Activated B cell treated with CpG ODN at 0.5 μM for 24 hours (primary cell): ENCODE results near the gene STPG3. TPM values are rescaled to one million over a fixed set of nuclear protein-coding genes. Genes with fewer than 3 reads are reported as not detected.
A peak's percentile ranks its signal among the peaks of the same experiment; 100 is the strongest.

ENCODE experiments used
- ATAC-seq: fragments of 200-7000 bp; cut with Tn5 transposase; one replicate; pipeline ENCODE4 v1.10.0; 2021; ENCODE audit warnings: low read depth, mild to moderate bottlenecking, moderate library complexity
- CTCF ChIA-PET: fragments of 350-600 bp; sonication (Branson Sonifier 250); formaldehyde crosslinking; loops from one replicate; lab custom pipeline; 2021; ENCODE audit warnings: antibody characterized with exemption; lab: Charles Lee
- POLR2A ChIA-PET: fragments of 350-600 bp; sonication (Branson Sonifier 250); formaldehyde crosslinking; loops from one replicate; lab custom pipeline; 2021; ENCODE audit warnings: antibody characterized with exemption; lab: Charles Lee
- DNase-seq: peaks from one replicate; pipeline ENCODE4 v3.0.0; 2022
- H3K27ac Mint-ChIP-seq: one replicate; pipeline ENCODE4 v1.8.0; 2020; ENCODE audit warnings: mixed read lengths
- H3K27me3 Mint-ChIP-seq: one replicate; pipeline ENCODE4 v1.8.0; 2021; ENCODE audit warnings: mixed read lengths
- H3K36me3 Mint-ChIP-seq: one replicate; pipeline ENCODE4 v1.8.0; 2021; ENCODE audit warnings: low read depth, mixed read lengths
- H3K4me1 Mint-ChIP-seq: one replicate; pipeline ENCODE4 v1.8.0; 2021; ENCODE audit warnings: mixed read lengths
- H3K4me3 Mint-ChIP-seq: one replicate; pipeline ENCODE4 v1.8.0; 2020; ENCODE audit warnings: mild to moderate bottlenecking, mixed read lengths
- H3K9me3 Mint-ChIP-seq: one replicate; pipeline ENCODE4 v1.8.0; 2020; ENCODE audit warnings: mixed read lengths
- intact Hi-C: fragments of 100-400 bp; cut with micrococcal nuclease; formaldehyde crosslinking; loops from one replicate; pipeline ENCODE4 v1.15.1; 2024
- total RNA-seq: library from RNA; stranded (reverse); gene quantifications from 2 replicates; pipeline ENCODE4 v1.2.3, GENCODE V29; 2022
- TF ChIP-seq, protein P1 (sequence below): fragments of 200-600 bp; IDR thresholded peaks from one replicate; pipeline ENCODE4 v1.8.0; 2022; ENCODE audit warnings: antibody characterized with exemption, mild to moderate bottlenecking

STPG3 gene
- total RNA-seq, 1 donor from 2014 or later: not detected

DNA sequence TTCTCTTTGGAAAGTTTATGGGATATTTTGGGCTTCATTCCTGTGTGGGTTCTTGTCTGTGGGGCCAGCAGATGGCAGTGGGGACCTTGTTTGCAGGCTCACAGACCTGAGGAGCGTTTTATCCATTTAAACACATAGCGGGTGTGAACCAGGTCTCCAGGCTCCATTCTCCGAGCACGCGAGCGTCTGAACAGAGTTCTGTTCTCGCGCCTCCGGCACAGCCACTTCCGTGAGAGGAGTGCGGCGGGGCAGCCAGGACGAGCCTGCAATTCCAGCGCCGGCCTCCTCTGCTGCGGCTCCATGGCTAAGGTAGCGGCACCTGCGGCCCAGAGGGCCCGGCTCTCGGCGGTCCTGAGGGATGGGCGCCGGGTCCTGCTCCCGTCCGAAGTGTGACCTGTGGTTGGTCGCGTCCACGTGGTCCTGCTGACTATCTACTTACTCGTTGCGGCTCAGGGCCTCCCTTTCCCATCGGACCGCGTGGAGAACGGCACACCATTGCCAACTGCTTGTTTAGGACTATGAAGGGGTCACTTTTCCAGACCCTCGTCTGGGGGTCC lies 43.7 kb downstream of the STPG3 start:
- Mint-ChIP-seq H3K27ac (no peak overlapping the region), H3K9me3 (no peaks in the 10 kb centered on the region), H3K36me3 (no peaks in the 10 kb centered on the region), H3K4me1 (peaks cover 10% of the 10 kb centered on the region), H3K27me3 (peaks cover 23% of the 10 kb centered on the region), H3K4me3 (peak overlapping the region; percentile 46)
- ChIA-PET POLR2A (interaction anchor here (0.7 kb wide), 2 partner anchors 89 to 129 kb away, joined by 3 to 8 read pairs; no protein-coding TSS in a partner anchor), CTCF (interaction anchor here (2.0 kb wide), 1 partner anchor 10 kb away, joined by 4 read pairs; no protein-coding TSS in a partner anchor)
- TF ChIP-seq, protein P1, sequence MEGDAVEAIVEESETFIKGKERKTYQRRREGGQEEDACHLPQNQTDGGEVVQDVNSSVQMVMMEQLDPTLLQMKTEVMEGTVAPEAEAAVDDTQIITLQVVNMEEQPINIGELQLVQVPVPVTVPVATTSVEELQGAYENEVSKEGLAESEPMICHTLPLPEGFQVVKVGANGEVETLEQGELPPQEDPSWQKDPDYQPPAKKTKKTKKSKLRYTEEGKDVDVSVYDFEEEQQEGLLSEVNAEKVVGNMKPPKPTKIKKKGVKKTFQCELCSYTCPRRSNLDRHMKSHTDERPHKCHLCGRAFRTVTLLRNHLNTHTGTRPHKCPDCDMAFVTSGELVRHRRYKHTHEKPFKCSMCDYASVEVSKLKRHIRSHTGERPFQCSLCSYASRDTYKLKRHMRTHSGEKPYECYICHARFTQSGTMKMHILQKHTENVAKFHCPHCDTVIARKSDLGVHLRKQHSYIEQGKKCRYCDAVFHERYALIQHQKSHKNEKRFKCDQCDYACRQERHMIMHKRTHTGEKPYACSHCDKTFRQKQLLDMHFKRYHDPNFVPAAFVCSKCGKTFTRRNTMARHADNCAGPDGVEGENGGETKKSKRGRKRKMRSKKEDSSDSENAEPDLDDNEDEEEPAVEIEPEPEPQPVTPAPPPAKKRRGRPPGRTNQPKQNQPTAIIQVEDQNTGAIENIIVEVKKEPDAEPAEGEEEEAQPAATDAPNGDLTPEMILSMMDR: no peak
- intact Hi-C loops: loop anchor here (2.0 to 5.0 kb wide), 3 partner anchors 112 to 233 kb away; no protein-coding TSS in a partner anchor
- DNase-seq (no peak), ATAC-seq (peak; percentile 16)

GRCh38 chr9:137295238-137295811 lies 44.2 kb downstream of the STPG3 start:
- ATAC-seq (peak; percentile 93), DNase-seq (peak; percentile 75)
- H3K27me3 Mint-ChIP-seq: peaks cover 26% of the 10 kb centered on the region
- POLR2A ChIA-PET: no interaction called here
- intact Hi-C loops: loop anchor here (2.0 to 5.0 kb wide), 3 partner anchors 111 to 232 kb away; no protein-coding TSS in a partner anchor
- H3K4me1 Mint-ChIP-seq: peaks cover 13% of the 10 kb centered on the region
- no peak overlapping the region for H3K27ac Mint-ChIP-seq
- CTCF ChIA-PET: interaction anchor here (2.0 kb wide), 1 partner anchor 11 kb away, joined by 4 read pairs; no protein-coding TSS in a partner anchor
- TF ChIP-seq, protein P1: no peak
- no peaks in the 10 kb centered on the region for H3K36me3 Mint-ChIP-seq
- H3K4me3 Mint-ChIP-seq: no peak overlapping the region
- no peaks in the 10 kb centered on the region for H3K9me3 Mint-ChIP-seq

DNA sequence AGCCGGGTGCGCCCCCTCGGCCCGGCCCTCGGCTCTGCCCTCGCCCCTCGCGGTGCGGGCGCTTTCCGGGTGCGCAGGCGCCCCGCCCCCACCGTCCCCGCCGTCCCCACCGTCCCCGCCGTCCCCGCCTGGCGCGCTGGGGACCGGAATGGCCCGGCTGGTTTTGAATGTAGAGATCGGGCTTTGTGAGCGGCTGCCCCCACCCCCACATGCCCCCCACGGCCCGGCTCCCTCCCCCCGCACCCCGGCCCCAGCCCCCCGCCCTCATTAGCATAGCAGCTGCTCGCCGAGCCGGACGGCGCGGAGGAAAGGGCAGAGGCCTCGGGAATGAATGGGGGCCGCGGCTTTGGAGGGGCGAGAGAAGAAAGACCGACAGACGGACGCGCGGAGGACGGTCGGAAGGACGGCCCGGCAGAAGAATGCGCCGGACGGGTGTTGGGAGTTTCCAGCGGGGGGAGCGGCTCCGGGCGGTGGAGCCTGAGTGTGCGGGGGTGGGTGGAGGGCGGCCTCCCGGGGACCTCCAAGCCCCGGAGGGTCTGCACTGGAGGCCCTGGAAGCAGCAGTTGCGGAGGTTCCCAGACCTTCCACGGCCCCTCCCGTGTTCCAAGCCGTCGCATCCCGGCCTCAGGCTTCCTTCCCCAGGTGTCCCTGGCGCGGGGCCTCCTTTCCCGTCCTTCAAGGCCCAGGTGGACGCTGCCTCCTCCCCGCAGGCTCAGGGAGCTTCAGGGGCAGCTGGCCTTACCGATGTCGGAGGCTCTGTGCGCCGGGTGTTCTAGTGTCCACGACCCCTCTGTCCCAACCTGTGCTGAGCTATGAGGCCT lies 45.0 kb downstream of the STPG3 start:
- no peaks in the 10 kb centered on the region for H3K9me3 Mint-ChIP-seq
- CTCF ChIA-PET: interaction anchor here (1.3 kb wide), 1 partner anchor 14 kb away, joined by 3 read pairs; no protein-coding TSS in a partner anchor
- POLR2A ChIA-PET: interaction anchor here (1.0 kb wide), 1 partner anchor 166 kb away, joined by 3 read pairs; no protein-coding TSS in a partner anchor
- intact Hi-C loops: loop anchor here (2.0 to 5.0 kb wide), 3 partner anchors 111 to 231 kb away; no protein-coding TSS in a partner anchor
- peaks cover 16% of the 10 kb centered on the region for H3K4me1 Mint-ChIP-seq
- TF ChIP-seq, protein P1: no peak
- no peak for ATAC-seq
- no peak for DNase-seq
- H3K27ac Mint-ChIP-seq: no peak overlapping the region
- H3K36me3 Mint-ChIP-seq: no peaks in the 10 kb centered on the region
- H3K27me3 Mint-ChIP-seq: peaks cover 29% of the 10 kb centered on the region
- peak overlapping the region; percentile 36 for H3K4me3 Mint-ChIP-seq

GRCh38 chr9:137296670-137297664 lies 45.9 kb downstream of the STPG3 start:
- intact Hi-C loops: loop anchor here (5.0 kb wide), 1 partner anchor 230 kb away; no protein-coding TSS in a partner anchor
- Mint-ChIP-seq H3K9me3 (no peaks in the 10 kb centered on the region), H3K4me1 (peaks cover 19% of the 10 kb centered on the region), H3K27ac (no peak overlapping the region), H3K27me3 (peaks cover 29% of the 10 kb centered on the region), H3K4me3 (peak overlapping the region; percentile 38), H3K36me3 (no peaks in the 10 kb centered on the region)
- CTCF ChIA-PET: interaction anchor here (1.3 kb wide), 1 partner anchor 15 kb away, joined by 3 read pairs; no protein-coding TSS in a partner anchor
- no peak for DNase-seq
- TF ChIP-seq, protein P1: no peak
- POLR2A ChIA-PET: interaction anchor here (0.9 to 1.0 kb wide), 2 partner anchors 11 to 165 kb away, joined by 3 read pairs; no protein-coding TSS in a partner anchor
- no peak for ATAC-seq
